SU-DHL-6 (cell line): ENCODE measurements around the gene XRCC4.

Source experiments
- H2AFZ ChIP-seq: fragments of 200-600 bp; sonication (generic); 2 replicates; pipeline ENCODE4 v1.6.1; 2014; ENCODE audit warnings: low read depth, mild to moderate bottlenecking, moderate library complexity, mixed read lengths, antibody characterized with exemption, low read length; ENCODE audit not compliant: severe bottlenecking
- H3F3A ChIP-seq: fragments of 200-600 bp; shearing (Covaris generic); 2 replicates; pipeline ENCODE4 v1.6.0; 2016; ENCODE audit warnings: antibody characterized with exemption, mild to moderate bottlenecking; ENCODE audit not compliant: insufficient read depth
- H3K27ac ChIP-seq: fragments of 200-600 bp; sonication (generic); 2 replicates; pipeline ENCODE4 v1.5.1; 2016; ENCODE audit warnings: low read depth, mild to moderate bottlenecking, low read length, moderate library complexity, mixed read lengths
- H3K27me3 ChIP-seq: fragments of 200-600 bp; sonication (generic), shearing (Covaris generic); 2 replicates; pipeline ENCODE4 v1.6.0; 2014; ENCODE audit warnings: mild to moderate bottlenecking, low read length
- H3K36me3 ChIP-seq: fragments of 200-600 bp; sonication (generic); 2 replicates; pipeline ENCODE4 v1.6.1; 2014; ENCODE audit warnings: mild to moderate bottlenecking, low read length, mixed read lengths
- H3K4me2 ChIP-seq: fragments of 300-600, 200-600 bp; shearing (Covaris generic), sonication (generic); 2 replicates; pipeline ENCODE4 v1.6.0; 2014; ENCODE audit warnings: low read length, low read depth, mild to moderate bottlenecking; ENCODE audit not compliant: poor library complexity, severe bottlenecking
- H3K4me3 ChIP-seq: fragments of 200-600 bp; sonication (generic); 2 replicates; pipeline ENCODE4 v1.5.1; 2014; ENCODE audit warnings: antibody characterized with exemption, low read length, mild to moderate bottlenecking, mixed read lengths; ENCODE audit not compliant: insufficient read depth, poor library complexity, severe bottlenecking
- H3K79me2 ChIP-seq: fragments of 200-600 bp; sonication (generic); 2 replicates; pipeline ENCODE4 v1.6.1; 2014; ENCODE audit warnings: mild to moderate bottlenecking, low read length, moderate library complexity; ENCODE audit not compliant: insufficient read depth
- H3K9ac ChIP-seq: fragments of 200-600 bp; sonication (generic); 2 replicates; pipeline ENCODE4 v1.7.0; 2014; ENCODE audit warnings: mild to moderate bottlenecking, low read length
- H3K9me2 ChIP-seq: fragments of 200-600 bp; sonication (generic); replicated peaks from 2 replicates; pipeline ENCODE4 v1.6.1; 2014; ENCODE audit warnings: low read length; ENCODE audit not compliant: insufficient read depth
- H3K9me3 ChIP-seq: fragments of 200-600 bp; sonication (generic); 2 replicates; pipeline ENCODE4 v1.6.1; 2014; ENCODE audit warnings: low read length, mixed read lengths; ENCODE audit not compliant: insufficient read depth
- H4K20me1 ChIP-seq: fragments of 200-600 bp; sonication (generic); 2 replicates; pipeline ENCODE4 v1.6.1; 2014; ENCODE audit warnings: low read depth, mild to moderate bottlenecking, antibody characterized with exemption, low read length, moderate library complexity, mixed read lengths
- CTCF ChIP-seq: fragments of 200-600 bp; sonication (generic); IDR thresholded peaks from one replicate; pipeline ENCODE4 v1.5.1; 2017; ENCODE audit warnings: antibody characterized with exemption, mild to moderate bottlenecking, low read length, moderate library complexity; ENCODE audit not compliant: insufficient read depth, poor library complexity, severe bottlenecking
- EZH2phosphoT487 ChIP-seq: fragments of 200-600 bp; sonication (generic), shearing (Covaris generic); conservative IDR thresholded peaks from 2 replicates; pipeline ENCODE4 v1.6.1; 2018; ENCODE audit warnings: mild to moderate bottlenecking, antibody characterized with exemption, low read length, moderate library complexity, mixed read lengths

Gene XRCC4

GRCh38 chr5:83376461-83376860 lies 299.1 kb downstream of the XRCC4 start:
- Histone ChIP-seq H3K9me3 (no peaks in the 10 kb centered on the region), H3K4me3 (no peak overlapping the region), H3K79me2 (no peaks in the 10 kb centered on the region), H3K9me2 (no peaks in the 10 kb centered on the region), H3K27ac (no peak overlapping the region), H4K20me1 (no peaks in the 10 kb centered on the region), H2AFZ (no peak overlapping the region), H3K36me3 (no peaks in the 10 kb centered on the region), H3K4me2 (no peak overlapping the region), H3F3A (no peaks in the 10 kb centered on the region), H3K27me3 (no peaks in the 10 kb centered on the region), H3K9ac (no peak overlapping the region)
- TF ChIP-seq EZH2phosphoT487: no peak
- TF ChIP-seq CTCF: no peak

- no peak for TF ChIP-seq EZH2phosphoT487
- TF ChIP-seq CTCF: no peak
- Histone ChIP-seq H3K27ac (no peak overlapping the region), H3K9me2 (no peaks in the 10 kb centered on the region), H3K4me2 (no peak overlapping the region), H4K20me1 (no peaks in the 10 kb centered on the region), H3F3A (no peaks in the 10 kb centered on the region), H3K4me3 (no peak overlapping the region), H3K9me3 (no peaks in the 10 kb centered on the region), H2AFZ (no peak overlapping the region), H3K9ac (no peak overlapping the region), H3K79me2 (no peaks in the 10 kb centered on the region), H3K27me3 (no peaks in the 10 kb centered on the region), H3K36me3 (no peaks in the 10 kb centered on the region)
Observed at GRCh38 chr5:83377131-83377865, 300.0 kb downstream of the XRCC4 start.

- Histone ChIP-seq H4K20me1 (no peaks in the 10 kb centered on the region), H3K9me2 (no peaks in the 10 kb centered on the region), H3K4me2 (no peak overlapping the region), H3K9ac (no peak overlapping the region), H3K27me3 (no peaks in the 10 kb centered on the region), H3F3A (no peaks in the 10 kb centered on the region), H3K79me2 (no peaks in the 10 kb centered on the region), H3K36me3 (no peaks in the 10 kb centered on the region), H2AFZ (no peak overlapping the region), H3K4me3 (no peak overlapping the region), H3K27ac (no peak overlapping the region), H3K9me3 (no peaks in the 10 kb centered on the region)
- TF ChIP-seq CTCF (no peak), EZH2phosphoT487 (no peak)
Observed at GRCh38 chr5:83378624-83379289, 301.4 kb downstream of the XRCC4 start.
